Measurements from ENCODE around the gene C6orf58.
"Not testable (repeated sequence)": the region's sequence is repeated elsewhere in the genome, so short reads cannot be mapped to it uniquely, and the experiment has no call there.

Gene C6orf58

DNA sequence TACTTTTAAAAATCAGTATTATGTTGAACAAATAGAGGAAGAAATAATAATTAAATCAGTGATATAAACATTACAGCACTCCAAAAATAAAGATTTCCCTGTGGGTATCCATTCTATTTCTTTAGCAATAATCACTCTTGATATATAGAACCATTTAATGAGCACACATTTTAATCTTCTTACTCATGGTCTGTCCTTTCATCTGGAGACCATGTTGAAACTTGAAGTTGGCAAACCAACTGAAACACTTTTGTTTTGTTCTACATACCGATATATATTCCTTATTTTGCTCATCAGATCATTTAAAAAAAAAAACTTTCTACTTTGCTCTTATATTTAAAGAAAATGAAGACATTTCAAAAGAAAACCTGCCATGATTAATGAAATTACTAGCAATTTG lies 13.4 kb downstream of the C6orf58 start:
- DNase-seq (ENCODE audit: low read depth in 2 of 2), result no peak

DNA sequence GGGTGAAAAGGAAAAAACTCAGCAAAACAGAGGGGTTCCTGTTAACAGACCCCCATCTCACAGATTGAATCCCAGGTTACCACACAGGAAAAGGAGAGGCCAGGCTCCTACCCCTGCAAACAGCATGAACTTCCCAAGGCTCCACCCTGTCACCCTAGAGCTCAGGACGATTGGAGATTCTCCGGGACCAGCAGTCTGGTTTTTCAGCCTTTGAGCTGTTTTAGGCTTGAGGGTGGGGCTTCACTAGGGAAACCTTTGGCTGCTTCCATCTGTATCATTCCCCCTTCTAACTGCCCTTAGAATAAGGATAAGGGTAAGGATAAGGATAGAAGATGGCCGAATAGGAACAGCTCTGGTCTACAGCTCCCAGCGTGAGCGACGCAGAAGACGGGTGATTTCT lies 16.0 kb downstream of the C6orf58 start:
- no peak for DNase-seq (ENCODE audit: low read depth in 2 of 2)

DNA sequence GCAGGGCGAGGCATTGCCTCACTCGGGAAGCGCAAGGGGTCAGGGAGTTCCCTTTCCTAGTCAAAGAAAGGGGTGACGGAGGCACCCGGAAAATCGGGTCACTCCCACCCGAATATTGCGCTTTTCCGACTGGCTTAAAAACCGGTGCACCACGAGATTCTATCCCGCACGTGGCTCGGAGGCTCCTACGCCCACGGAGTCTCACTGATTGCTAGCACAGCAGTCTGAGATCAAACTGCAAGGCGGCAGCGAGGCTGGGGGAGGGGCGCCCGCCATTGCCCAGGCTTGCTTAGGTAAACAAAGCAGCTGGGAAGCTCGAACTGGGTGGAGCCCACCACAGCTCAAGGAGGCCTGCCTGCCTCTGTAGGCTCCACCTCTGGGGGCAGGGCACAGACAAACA lies 16.5 kb downstream of the C6orf58 start:
- not testable (repeated sequence) for DNase-seq (ENCODE audit: low read depth in 2 of 2)

DNA sequence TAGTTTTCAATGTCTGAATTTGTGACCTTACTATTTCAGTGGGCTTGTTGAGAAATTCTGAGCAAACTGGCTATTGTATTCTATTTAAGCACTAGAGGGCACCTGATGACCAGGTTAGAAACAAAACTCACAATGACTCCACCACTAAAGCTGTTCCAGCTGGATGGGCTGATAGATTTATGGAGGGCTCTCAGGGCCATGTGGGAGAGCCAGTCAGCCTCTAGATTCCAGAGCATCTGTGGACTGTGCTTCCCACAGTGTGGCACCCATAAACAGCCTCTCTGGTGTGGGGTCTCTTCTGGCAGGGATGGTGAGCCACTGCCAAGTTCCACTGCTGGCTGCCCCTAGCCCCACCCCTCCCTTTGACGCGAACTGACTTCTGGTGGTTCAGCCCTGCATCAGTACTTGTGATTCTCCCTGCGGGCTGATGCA lies 29.2 kb downstream of the C6orf58 start:
- DNase-seq (ENCODE audit: low read depth in 2 of 2), result peak; percentile 22 to 29

DNA sequence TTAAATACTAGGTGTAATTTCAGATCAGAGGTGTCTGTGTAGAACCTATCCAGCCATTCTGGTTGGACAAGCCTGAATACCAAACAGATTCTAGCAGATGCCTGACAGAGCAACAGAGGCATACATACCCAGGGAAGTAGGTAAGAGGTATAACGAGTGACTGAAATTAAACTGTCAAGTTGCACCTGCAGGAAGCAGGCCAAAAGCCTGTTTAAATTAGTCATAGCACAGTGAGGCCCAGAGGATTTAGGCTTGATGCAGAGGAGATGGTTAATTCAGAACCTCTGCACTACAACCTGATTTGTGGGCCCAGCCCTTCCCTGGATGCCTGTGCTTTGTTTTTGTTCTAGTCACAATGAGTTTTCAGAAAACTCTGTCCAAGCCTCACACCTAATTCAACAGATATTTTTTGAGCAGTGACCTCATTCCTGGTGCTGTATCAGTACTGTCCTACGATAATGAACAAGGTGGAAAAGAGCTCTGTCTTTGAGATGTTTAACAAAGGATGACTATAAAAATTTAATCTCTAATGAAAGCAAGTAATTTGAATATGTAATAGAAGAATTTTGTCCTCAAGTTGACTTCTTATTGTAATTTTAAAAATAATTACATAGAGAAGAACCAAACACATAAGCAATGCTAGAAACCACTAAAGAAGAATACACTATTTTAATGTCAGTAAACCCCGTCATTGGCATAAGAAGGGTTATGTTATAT lies 31.7 kb downstream of the C6orf58 start:
- no peak for DNase-seq (ENCODE audit: low read depth in 2 of 2)

DNA sequence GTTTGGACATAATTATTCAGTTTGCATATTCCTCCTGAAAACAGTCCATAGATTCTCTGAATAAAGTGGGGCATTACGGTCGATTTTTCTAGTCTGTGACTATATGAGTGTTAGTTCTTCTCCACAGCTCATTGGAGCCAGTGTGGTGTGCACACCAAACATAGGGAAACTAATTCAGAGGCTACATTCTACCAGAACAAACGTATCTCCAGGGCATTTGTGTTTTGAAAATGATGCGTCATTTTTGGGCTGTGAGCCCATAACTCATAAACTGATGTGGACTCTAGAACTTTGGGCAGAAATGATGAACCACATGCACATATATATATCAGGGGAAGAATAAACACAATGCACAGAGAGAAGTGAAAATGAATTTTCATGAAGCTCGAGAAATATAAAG lies 41.8 kb downstream of the C6orf58 start:
- no peak for DNase-seq (ENCODE audit: low read depth in 2 of 2)

DNA sequence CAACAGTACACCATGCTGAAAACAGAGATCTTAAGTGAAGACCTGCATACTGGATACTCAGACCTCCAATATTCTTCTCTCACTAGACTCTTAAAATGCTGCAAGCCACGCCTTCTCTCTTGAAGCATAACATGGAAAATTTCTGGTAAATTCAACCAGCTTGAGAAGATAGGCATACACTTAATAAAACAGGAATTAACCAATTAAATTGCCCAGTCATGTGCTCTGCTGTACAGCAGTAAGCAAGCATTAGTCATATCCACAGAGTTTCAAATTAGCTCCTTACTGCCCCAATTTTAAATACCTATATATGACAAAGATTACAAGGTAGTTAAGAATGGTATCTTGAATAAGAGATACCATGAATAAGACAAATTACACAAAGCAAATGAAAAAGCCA lies 53.8 kb downstream of the C6orf58 start:
- DNase-seq (ENCODE audit: low read depth in 2 of 2), result no peak

DNA sequence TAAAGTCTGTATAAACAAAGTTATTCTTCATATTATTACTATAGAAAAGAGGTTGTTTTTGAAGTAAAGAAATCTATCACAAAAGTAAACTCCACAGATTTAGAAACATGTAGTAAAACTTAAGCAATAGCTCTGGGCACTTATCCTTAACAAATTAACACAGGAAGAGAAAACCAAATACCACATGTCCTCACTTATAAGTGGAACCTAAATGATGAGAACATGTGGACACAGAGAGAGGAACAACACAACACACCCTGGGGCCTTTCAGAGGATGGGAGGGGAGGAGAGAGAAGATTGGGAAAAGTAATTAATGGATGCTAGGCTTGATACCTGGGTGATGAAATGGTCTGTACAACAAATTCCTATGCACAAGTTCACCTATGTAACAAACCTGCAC lies 57.2 kb downstream of the C6orf58 start:
- no peak for DNase-seq (ENCODE audit: low read depth in 2 of 2)

DNA sequence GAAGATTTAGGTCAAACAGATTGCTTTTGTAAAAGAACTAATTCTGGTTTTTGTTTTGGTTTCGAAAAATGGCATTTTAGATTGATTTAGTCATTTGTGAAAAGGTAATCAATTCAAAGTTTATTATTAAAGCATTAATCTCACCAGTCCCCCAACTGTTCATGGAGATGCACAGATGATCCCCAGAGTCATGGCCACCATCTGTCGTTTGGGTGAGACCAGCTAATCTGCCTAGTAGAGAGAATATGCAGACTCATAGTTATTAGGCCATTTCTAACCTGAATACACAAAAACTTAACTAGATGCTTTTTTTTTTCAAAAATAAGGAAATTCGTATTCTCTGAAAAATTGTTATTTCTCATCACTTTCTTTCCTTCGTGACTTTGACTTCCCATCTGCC lies 58.1 kb downstream of the C6orf58 start:
- DNase-seq (ENCODE audit: low read depth in 2 of 2), result no peak

DNA sequence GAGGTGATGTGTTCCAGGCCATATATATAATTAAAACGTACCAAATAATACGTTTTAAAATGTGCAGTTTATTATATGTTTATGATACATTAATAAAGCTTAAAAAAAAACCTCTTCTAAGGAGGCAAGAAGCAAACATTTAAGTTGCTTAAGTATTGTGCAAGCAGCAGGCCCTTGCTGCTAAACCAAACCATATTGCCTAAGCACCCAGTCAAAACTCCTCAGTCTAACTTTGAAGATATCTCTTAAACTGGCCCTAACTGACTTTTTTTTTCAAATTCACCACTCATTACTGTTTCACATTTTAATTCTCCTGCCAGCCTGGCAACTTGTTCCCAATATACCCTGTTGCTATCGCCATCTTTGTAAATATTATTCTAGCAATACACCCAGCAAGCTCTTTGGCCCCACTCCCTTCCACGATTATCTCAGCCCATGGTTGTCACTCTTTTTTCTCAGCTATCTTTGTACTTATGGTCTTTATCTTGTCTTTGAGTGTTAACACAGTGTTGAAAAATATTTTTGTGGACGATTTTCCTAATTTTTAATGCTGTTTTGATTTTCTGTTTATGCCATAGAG lies 60.9 kb downstream of the C6orf58 start:
- DNase-seq (ENCODE audit: low read depth in 2 of 2), result no peak
